Endodermal cell (in vitro differentiated cells): Measurements from ENCODE around the gene DIPK1A. TPM values are rescaled to one million over a fixed set of nuclear protein-coding genes. Genes with fewer than 3 reads are reported as not detected.

Experiments
- DNase-seq: peaks from one replicate; pipeline ENCODE4 v3.0.0-alpha.2; 2017
- H3K27ac ChIP-seq: 2 replicates; pipeline ENCODE4 v1.5.1; 2013; ENCODE audit warnings: mild to moderate bottlenecking, low read depth, low read length, moderate library complexity
- H3K27me3 ChIP-seq: 2 replicates; pipeline ENCODE4 v1.6.1; 2013; ENCODE audit warnings: mild to moderate bottlenecking, low read length, moderate library complexity; ENCODE audit not compliant: insufficient read depth, control insufficient read depth, poor library complexity, severe bottlenecking
- H3K36me3 ChIP-seq: 2 replicates; pipeline ENCODE4 v1.7.0; 2013; ENCODE audit warnings: mild to moderate bottlenecking, low read length, moderate library complexity; ENCODE audit not compliant: control insufficient read depth, insufficient read depth
- H3K4me1 ChIP-seq: one replicate; pipeline ENCODE4 v1.7.0; 2013; ENCODE audit warnings: low read length; ENCODE audit not compliant: control insufficient read depth, insufficient read depth
- H3K4me3 ChIP-seq: 2 replicates; pipeline ENCODE4 v1.5.1; 2013; ENCODE audit warnings: mild to moderate bottlenecking, low read length, moderate library complexity
- H3K9ac ChIP-seq: 2 replicates; pipeline ENCODE4 v1.6.1; 2013; ENCODE audit warnings: mild to moderate bottlenecking, low read length, moderate library complexity; ENCODE audit not compliant: poor library complexity, severe bottlenecking; ENCODE audit errors: extremely low read depth
- H3K9me3 ChIP-seq: 2 replicates; pipeline ENCODE4 v1.6.1; 2013; ENCODE audit warnings: mild to moderate bottlenecking, low read length, moderate library complexity; ENCODE audit not compliant: control insufficient read depth
- H3K27ac Mint-ChIP-seq: 2 replicates; pipeline ENCODE4 v1.8.0; 2020; ENCODE audit warnings: mixed read lengths
- H3K27me3 Mint-ChIP-seq: 2 replicates; pipeline ENCODE4 v1.8.0; 2021; ENCODE audit warnings: mild to moderate bottlenecking, mixed read lengths; ENCODE audit not compliant: insufficient read depth
- H3K36me3 Mint-ChIP-seq: 2 replicates; pipeline ENCODE4 v1.8.0; 2020; ENCODE audit warnings: low read depth, mixed read lengths
- H3K4me1 Mint-ChIP-seq: 2 replicates; pipeline ENCODE4 v1.8.0; 2020; ENCODE audit warnings: mixed read lengths
- H3K4me3 Mint-ChIP-seq: 2 replicates; pipeline ENCODE4 v1.8.0; 2020; ENCODE audit warnings: mild to moderate bottlenecking, moderate library complexity, mixed read lengths
- H3K9me3 Mint-ChIP-seq: 2 replicates; pipeline ENCODE4 v1.8.0; 2020; ENCODE audit warnings: mild to moderate bottlenecking, mixed read lengths
- CTCF ChIP-seq: fragments of 200-600 bp; sonication (generic); conservative IDR thresholded peaks from 2 replicates; pipeline ENCODE4 v1.5.0; 2021; ENCODE audit warnings: antibody characterized with exemption, mild to moderate bottlenecking
- WGBS, 2 experiments: methylation state at CpG; one replicate each; pipeline versions ENCODE4 v1.1.5 to v1.1.7; 2013; ENCODE audit warnings: missing lambda C conversion rate in 2 of 2, mixed read lengths in 1 of 2; ENCODE audit not compliant: insufficient coverage in 1 of 2, insufficient read length in 1 of 2; 5-methylcytosine and 5-hydroxymethylcytosine counted together
- total RNA-seq, 2 donors: library from RNA; stranded (reverse); fragmentation: NEBNext Ultra II Directional in 1 of 2; extraction: Animal tissue kit (Norgen Biotek cat#: 25700) in 1 of 2; gene quantifications; 2 replicates in 1 of 2; 3 replicates in 1 of 2; pipeline ENCODE4 v1.2.1, GENCODE V29; 2021

DIPK1A gene
- total RNA-seq, 2 donors from 2014 or later, result 4.0 to 6.6 TPM

- Histone ChIP-seq H3K27me3 (no peaks in the 10 kb centered on the region), H3K9ac (no peak overlapping the region), H3K9me3 (peaks cover 7% of the 10 kb centered on the region), H3K36me3 (no peaks in the 10 kb centered on the region), H3K27ac (no peak overlapping the region), H3K4me3 (no peak overlapping the region), H3K4me1 (no peaks in the 10 kb centered on the region)
- Mint-ChIP-seq H3K4me1 (no peaks in the 10 kb centered on the region), H3K27me3 (peaks cover 2% of the 10 kb centered on the region), H3K9me3 (peaks cover 5% of the 10 kb centered on the region), H3K4me3 (no peak overlapping the region), H3K36me3 (no peaks in the 10 kb centered on the region), H3K27ac (no peak overlapping the region)
- TF ChIP-seq CTCF, result no peak
- DNase-seq, result no peak
These were observed 26.2 kb upstream of the DIPK1A start for GRCh38 chr1:92987462-92987861.

GRCh38 chr1:92985101-92985500, 23.8 kb upstream of the DIPK1A start:
- H3K27me3 Mint-ChIP-seq, result peaks cover 2% of the 10 kb centered on the region
- H3K36me3 Mint-ChIP-seq, result no peaks in the 10 kb centered on the region
- peaks cover 8% of the 10 kb centered on the region for H3K9me3 Mint-ChIP-seq
- Histone ChIP-seq H3K36me3 (no peaks in the 10 kb centered on the region), H3K27ac (no peak overlapping the region), H3K4me3 (no peak overlapping the region), H3K9ac (no peak overlapping the region), H3K9me3 (peaks cover 13% of the 10 kb centered on the region), H3K4me1 (no peaks in the 10 kb centered on the region), H3K27me3 (no peaks in the 10 kb centered on the region)
- DNase-seq, result no peak
- TF ChIP-seq CTCF, result no peak
- H3K27ac Mint-ChIP-seq, result no peak overlapping the region
- no peaks in the 10 kb centered on the region for H3K4me1 Mint-ChIP-seq
- H3K4me3 Mint-ChIP-seq, result no peak overlapping the region

GRCh38 chr1:92980732-92981647, 19.7 kb upstream of the DIPK1A start:
- Histone ChIP-seq H3K27me3 (no peaks in the 10 kb centered on the region), H3K27ac (no peak overlapping the region), H3K9ac (no peak overlapping the region), H3K9me3 (peaks cover 13% of the 10 kb centered on the region), H3K4me1 (no peaks in the 10 kb centered on the region), H3K4me3 (no peak overlapping the region), H3K36me3 (no peaks in the 10 kb centered on the region)
- Mint-ChIP-seq H3K9me3 (peaks cover 8% of the 10 kb centered on the region), H3K4me3 (no peak overlapping the region), H3K27ac (no peak overlapping the region), H3K27me3 (peaks cover 2% of the 10 kb centered on the region), H3K36me3 (no peaks in the 10 kb centered on the region), H3K4me1 (no peaks in the 10 kb centered on the region)
- DNase-seq, result no peak
- TF ChIP-seq CTCF, result no peak
- whole genome bisulfite sequencing, 2 experiments, result 93 to 94% methylated on average over 6 to 8 of the region's 8 CpGs
